ENCODE results near the gene MSANTD3. TPM values are rescaled to one million over a fixed set of nuclear protein-coding genes. Genes with fewer than 3 reads are reported as not detected.
"Not testable (repeated sequence)": the region's sequence is repeated elsewhere in the genome, so short reads cannot be mapped to it uniquely, and the experiment has no call there.

Gene MSANTD3, protein sequence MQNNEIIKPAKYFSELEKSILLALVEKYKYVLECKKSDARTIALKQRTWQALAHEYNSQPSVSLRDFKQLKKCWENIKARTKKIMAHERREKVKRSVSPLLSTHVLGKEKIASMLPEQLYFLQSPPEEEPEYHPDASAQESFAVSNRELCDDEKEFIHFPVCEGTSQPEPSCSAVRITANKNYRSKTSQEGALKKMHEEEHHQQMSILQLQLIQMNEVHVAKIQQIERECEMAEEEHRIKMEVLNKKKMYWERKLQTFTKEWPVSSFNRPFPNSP
- total RNA-seq (10 to 100 TPM in 2 of 6 donors, 1 to 10 TPM in 4; 6.0 to 15.0 (median 8.0) TPM), polyA plus RNA-seq (1 to 10 TPM; 7.5 to 8.9 TPM)

DNA sequence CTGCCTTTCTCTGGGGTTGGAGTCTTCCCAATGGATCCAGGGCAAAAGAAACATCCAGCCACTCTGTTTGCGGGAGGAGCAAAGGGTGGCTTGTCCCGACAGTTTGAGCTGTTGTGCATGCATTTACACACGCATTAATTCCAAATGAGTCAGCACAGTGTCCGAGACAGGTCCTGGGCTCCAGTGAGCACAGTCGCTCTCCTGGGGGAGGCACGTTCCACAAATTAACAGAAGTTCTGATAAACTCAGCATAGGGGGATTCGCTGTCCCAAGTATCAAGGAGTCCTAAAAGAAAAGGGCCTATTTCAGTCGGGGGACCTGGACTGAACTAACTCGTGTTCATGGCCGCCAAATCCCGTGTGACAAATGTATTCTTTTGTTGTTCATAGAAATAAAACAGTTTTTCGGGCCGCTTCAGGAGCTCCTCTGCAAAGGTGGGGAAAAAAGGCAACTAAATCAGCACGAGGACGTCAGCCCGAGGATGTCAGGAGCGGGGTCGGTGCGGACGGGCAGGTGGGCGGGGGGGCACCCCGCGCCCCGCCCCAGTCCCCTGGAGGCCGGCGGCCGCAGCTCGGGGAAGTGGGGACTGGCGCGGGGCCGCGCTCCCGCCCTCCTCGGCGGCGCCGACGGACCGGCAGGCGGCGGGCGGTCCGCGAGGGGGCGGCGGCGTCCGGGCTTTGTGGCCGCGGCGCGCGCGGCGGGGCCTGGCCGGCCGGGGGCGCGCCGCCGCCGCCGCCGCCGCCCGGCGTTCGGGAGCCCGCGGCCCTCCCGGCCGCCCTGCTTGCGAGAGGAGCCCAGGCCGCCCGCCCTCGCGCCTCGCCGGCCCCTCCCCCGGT is at the start of gene MSANTD3:
Gene MSANTD3 (plus strand): TSS at position 614 of the 836 bp plus-strand sequence. CDS start 14,796 bp downstream, outside the sequence.
- Histone ChIP-seq H3K27ac (peak within 1 kb of the TSS; percentile 48 to 94 (median 89)), H3K36me3 (no peaks in the 10 kb centered on the region), H3K27me3 (no peaks in the 10 kb centered on the region), H3K4me3 (peak within 1 kb of the TSS; percentile 48 to 82 (median 76)), H3K4me1 (peaks cover 0 to 17% (median 5%) of the 10 kb centered on the region in 3 donors), H3K9me3 (no peaks in the 10 kb centered on the region)
- TF ChIP-seq, protein P1, sequence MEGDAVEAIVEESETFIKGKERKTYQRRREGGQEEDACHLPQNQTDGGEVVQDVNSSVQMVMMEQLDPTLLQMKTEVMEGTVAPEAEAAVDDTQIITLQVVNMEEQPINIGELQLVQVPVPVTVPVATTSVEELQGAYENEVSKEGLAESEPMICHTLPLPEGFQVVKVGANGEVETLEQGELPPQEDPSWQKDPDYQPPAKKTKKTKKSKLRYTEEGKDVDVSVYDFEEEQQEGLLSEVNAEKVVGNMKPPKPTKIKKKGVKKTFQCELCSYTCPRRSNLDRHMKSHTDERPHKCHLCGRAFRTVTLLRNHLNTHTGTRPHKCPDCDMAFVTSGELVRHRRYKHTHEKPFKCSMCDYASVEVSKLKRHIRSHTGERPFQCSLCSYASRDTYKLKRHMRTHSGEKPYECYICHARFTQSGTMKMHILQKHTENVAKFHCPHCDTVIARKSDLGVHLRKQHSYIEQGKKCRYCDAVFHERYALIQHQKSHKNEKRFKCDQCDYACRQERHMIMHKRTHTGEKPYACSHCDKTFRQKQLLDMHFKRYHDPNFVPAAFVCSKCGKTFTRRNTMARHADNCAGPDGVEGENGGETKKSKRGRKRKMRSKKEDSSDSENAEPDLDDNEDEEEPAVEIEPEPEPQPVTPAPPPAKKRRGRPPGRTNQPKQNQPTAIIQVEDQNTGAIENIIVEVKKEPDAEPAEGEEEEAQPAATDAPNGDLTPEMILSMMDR (IDR thresholded peaks at IDR 0.05), result no peak
- 0 to 1% methylated on average over 21 to 80 of the region's 80 CpGs for WGBS, 2 donors
- ATAC-seq (peak; percentile 85 to 88 (median 88)), FAIRE-seq (no peak), DNase-seq (peak; percentile 67 to 88 (median 73))
- intact Hi-C loops (cut with DNase I), result no loop called here

DNA sequence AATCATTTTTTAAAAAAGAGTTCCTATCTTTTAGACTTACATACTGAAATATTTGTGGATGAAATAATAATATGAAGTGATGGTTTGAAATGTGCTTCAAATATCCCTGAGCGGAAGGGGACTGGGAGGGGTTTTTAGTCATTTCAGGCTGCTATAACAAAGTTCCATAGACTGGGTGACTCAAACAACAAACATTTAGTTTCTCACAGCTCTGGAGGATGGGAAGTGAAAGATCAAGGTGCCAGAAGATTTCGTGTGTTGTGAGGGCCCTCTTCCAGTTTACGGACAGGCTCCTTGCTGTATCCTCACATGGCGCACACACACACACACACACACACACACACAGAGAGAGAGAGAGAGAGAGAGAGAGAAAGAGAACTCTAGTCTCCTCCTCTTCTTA is 47.1 kb upstream of the MSANTD3 start:
- intact Hi-C loops (cut with DNase I), result no loop called here
- no peaks in the 10 kb centered on the region for H3K36me3 ChIP-seq
- no peak overlapping the region for H3K27ac ChIP-seq
- no peak for DNase-seq
- H3K9me3 ChIP-seq, result no peaks in the 10 kb centered on the region
- H3K27me3 ChIP-seq, result no peaks in the 10 kb centered on the region
- no peak overlapping the region for H3K4me3 ChIP-seq
- no peak for FAIRE-seq
- no peaks in the 10 kb centered on the region for H3K4me1 ChIP-seq
- 72 to 93% methylated on average over 4 of the region's 4 CpGs for WGBS, 2 donors
- TF ChIP-seq, protein P1 (IDR thresholded peaks at IDR 0.05), result no peak
- ATAC-seq, result no peak

DNA sequence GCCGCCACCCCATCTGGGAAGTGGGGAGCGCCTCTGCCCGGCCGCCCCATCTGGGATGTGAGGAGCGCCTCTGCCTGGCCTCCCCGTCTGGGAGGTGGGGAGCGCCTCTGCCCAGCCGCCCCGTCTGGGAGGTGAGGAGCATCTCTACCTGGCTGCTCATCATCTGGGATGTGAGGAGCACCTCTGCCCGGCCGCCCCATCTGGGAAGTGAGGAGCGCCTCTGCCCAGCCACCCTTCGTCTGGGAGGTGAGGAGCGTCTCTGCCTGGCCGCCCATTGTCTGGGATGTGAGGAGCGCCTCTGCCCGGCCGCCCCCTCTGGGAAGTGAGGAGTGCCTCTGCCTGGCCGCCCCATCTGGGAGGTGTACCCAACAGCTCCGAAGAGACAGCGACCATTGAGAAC is 34.0 kb upstream of the MSANTD3 start:
- H3K27me3 ChIP-seq; FAIRE-seq; H3K36me3 ChIP-seq; H3K4me1 ChIP-seq; ATAC-seq; H3K9me3 ChIP-seq; H3K4me3 ChIP-seq; H3K27ac ChIP-seq; intact Hi-C loops (cut with DNase I): not testable (repeated sequence)
- peak in 1 of 6 donors; percentile 41 for DNase-seq
- 97% methylated on average over 21 of the region's 21 CpGs for WGBS, 2 donors

DNA sequence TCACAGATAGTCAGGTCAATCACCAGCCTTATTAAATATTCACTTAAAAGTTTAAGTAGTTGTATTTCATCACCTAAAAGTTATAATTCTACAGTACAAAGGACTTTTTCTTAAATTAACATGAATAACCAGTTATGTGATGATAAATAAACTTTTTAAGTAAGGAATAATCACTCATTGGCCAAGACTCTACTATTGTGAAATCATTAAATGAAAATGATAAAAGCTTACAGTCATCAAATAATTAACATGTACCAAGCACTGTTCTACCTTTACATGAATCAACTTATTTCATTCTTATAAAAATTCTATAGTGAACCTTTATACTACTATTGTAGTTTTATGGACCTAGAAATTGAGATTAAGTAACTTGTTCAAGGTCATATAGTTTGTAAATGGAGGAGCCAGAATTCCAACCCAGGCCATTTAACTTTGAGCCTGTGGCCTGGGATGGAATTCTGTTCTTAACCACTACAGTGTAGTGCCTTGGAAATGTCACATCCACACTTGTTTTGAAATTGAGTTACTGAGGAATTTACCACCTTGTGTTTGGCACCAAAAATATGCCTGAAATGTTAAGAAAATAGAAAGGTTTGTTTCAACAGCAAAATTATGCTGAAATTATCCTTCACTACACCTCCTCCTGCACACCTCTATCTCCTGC is 32.8 kb upstream of the MSANTD3 start:
- no peak for ATAC-seq
- no peak overlapping the region for H3K4me3 ChIP-seq
- H3K27me3 ChIP-seq, result no peaks in the 10 kb centered on the region
- H3K4me1 ChIP-seq, result no peaks in the 10 kb centered on the region
- intact Hi-C loops (cut with DNase I), result no loop called here
- no peaks in the 10 kb centered on the region for H3K9me3 ChIP-seq
- no peaks in the 10 kb centered on the region for H3K36me3 ChIP-seq
- DNase-seq, result no peak
- no peak for FAIRE-seq
- TF ChIP-seq, protein P1 (IDR thresholded peaks at IDR 0.05), result no peak
- H3K27ac ChIP-seq, result no peak overlapping the region

DNA sequence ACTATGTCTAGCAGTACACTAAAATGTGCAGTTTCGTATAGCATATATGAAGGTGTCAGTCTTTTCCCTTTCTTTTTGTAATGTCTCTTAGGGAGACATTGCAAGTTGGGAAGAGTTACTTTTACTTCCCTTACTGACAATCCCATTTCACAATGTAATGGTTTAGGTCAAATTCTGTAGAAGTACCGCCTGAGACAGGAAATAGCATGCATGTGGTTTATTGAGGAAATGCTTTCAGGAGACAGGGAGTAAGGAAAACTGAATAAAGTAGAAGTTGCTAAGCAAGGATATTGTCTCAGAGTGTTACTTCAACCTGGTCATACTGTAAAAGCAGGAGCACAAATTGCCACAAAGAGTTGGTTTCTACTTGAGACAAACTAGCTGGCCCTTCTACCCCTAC is 32.1 kb upstream of the MSANTD3 start:
- TF ChIP-seq, protein P1 (IDR thresholded peaks at IDR 0.05), result no peak
- Histone ChIP-seq H3K4me3 (no peak overlapping the region), H3K9me3 (no peaks in the 10 kb centered on the region), H3K27me3 (no peaks in the 10 kb centered on the region), H3K27ac (no peak overlapping the region), H3K4me1 (no peaks in the 10 kb centered on the region), H3K36me3 (no peaks in the 10 kb centered on the region)
- 87 to 92% methylated on average over 2 of the region's 2 CpGs for WGBS, 2 donors
- intact Hi-C loops (cut with DNase I), result no loop called here
- FAIRE-seq (no peak), ATAC-seq (peak in 1 of 4 donors; percentile 16), DNase-seq (no peak)

Measured in pancreas (tissue), 10 donors.